Calu3 (cell line): Measurements from ENCODE around the gene UQCR11. TPM values are rescaled to one million over a fixed set of nuclear protein-coding genes. Genes with fewer than 3 reads are reported as not detected.
A peak's percentile ranks its signal among the peaks of the same experiment; 100 is the strongest.

Experiments used
- BruUV-seq: library from RNA; stranded (reverse); fragments of 400-500 nt; replicated peaks from 2 replicates; lab custom pipeline; 2021; lab: Mats Ljungman, UMichigan
- CTCF ChIA-PET: fragments of 300-600 bp; sonication (Branson Sonifier 250); formaldehyde crosslinking; loops from one replicate; lab custom pipeline; 2022; ENCODE audit warnings: antibody characterized with exemption; lab: Charles Lee
- DNase-seq: peaks from one replicate; pipeline ENCODE4 v3.0.0; 2022
- H3K27ac Mint-ChIP-seq: one replicate; pipeline ENCODE4 v1.8.0; 2022; ENCODE audit warnings: mixed read lengths; ENCODE audit not compliant: unreplicated experiment
- H3K27me3 Mint-ChIP-seq: one replicate; pipeline ENCODE4 v1.8.0; 2022; ENCODE audit warnings: mixed read lengths; ENCODE audit not compliant: unreplicated experiment
- H3K36me3 Mint-ChIP-seq: one replicate; pipeline ENCODE4 v1.8.0; 2022; ENCODE audit warnings: mild to moderate bottlenecking, moderate library complexity, mixed read lengths; ENCODE audit not compliant: insufficient read depth, unreplicated experiment
- H3K4me1 Mint-ChIP-seq: one replicate; pipeline ENCODE4 v1.8.0; 2022; ENCODE audit warnings: mild to moderate bottlenecking, low read depth, mixed read lengths; ENCODE audit not compliant: unreplicated experiment
- H3K4me3 Mint-ChIP-seq: one replicate; pipeline ENCODE4 v1.8.0; 2022; ENCODE audit warnings: mild to moderate bottlenecking, low read depth, moderate library complexity, mixed read lengths; ENCODE audit not compliant: unreplicated experiment
- H3K9me3 Mint-ChIP-seq: one replicate; pipeline ENCODE4 v1.8.0; 2022; ENCODE audit warnings: low read depth, mixed read lengths; ENCODE audit not compliant: unreplicated experiment
- CTCF ChIP-seq: fragments of 200-600 bp; IDR thresholded peaks from one replicate; pipeline ENCODE4 v1.8.0; 2022; ENCODE audit warnings: antibody characterized with exemption; ENCODE audit not compliant: unreplicated experiment
- intact Hi-C: fragments of 100-400 bp; cut with micrococcal nuclease; formaldehyde crosslinking; loops from one replicate; pipeline ENCODE4 v1.10.0; 2022; ENCODE audit not compliant: unreplicated experiment
- total RNA-seq: library from RNA; stranded (reverse); gene quantifications from 2 replicates; pipeline ENCODE4 v1.2.3, GENCODE V29; 2022

UQCR11 gene
- total RNA-seq, 1 experiment from 2014 or later, result 148 TPM

- Mint-ChIP-seq H3K27ac (no peak overlapping the region), H3K9me3 (no peaks in the 10 kb centered on the region), H3K27me3 (no peaks in the 10 kb centered on the region), H3K4me3 (no peak overlapping the region), H3K36me3 (peaks cover 36% of the 10 kb centered on the region), H3K4me1 (no peaks in the 10 kb centered on the region)
- no TSS peak for BruUV-seq
- CTCF ChIA-PET, result no interaction called here
- TF ChIP-seq CTCF, result no peak
- DNase-seq, result no peak
- intact Hi-C loops, result no loop called here
These were observed 24.9 kb downstream of the UQCR11 start for GRCh38 chr19:1580382-1580781.

- Mint-ChIP-seq H3K27me3 (no peaks in the 10 kb centered on the region), H3K4me1 (no peaks in the 10 kb centered on the region), H3K27ac (no peak overlapping the region), H3K36me3 (peaks cover 32% of the 10 kb centered on the region), H3K4me3 (no peak overlapping the region), H3K9me3 (no peaks in the 10 kb centered on the region)
- CTCF ChIA-PET, result no interaction called here
- intact Hi-C loops, result no loop called here
- DNase-seq, result no peak
- TF ChIP-seq CTCF, result no peak
- no TSS peak for BruUV-seq
These were observed 26.0 kb downstream of the UQCR11 start for GRCh38 chr19:1579222-1579621.

GRCh38 chr19:1577929-1578618, 27.2 kb downstream of the UQCR11 start:
- H3K9me3 Mint-ChIP-seq, result no peaks in the 10 kb centered on the region

DNA sequence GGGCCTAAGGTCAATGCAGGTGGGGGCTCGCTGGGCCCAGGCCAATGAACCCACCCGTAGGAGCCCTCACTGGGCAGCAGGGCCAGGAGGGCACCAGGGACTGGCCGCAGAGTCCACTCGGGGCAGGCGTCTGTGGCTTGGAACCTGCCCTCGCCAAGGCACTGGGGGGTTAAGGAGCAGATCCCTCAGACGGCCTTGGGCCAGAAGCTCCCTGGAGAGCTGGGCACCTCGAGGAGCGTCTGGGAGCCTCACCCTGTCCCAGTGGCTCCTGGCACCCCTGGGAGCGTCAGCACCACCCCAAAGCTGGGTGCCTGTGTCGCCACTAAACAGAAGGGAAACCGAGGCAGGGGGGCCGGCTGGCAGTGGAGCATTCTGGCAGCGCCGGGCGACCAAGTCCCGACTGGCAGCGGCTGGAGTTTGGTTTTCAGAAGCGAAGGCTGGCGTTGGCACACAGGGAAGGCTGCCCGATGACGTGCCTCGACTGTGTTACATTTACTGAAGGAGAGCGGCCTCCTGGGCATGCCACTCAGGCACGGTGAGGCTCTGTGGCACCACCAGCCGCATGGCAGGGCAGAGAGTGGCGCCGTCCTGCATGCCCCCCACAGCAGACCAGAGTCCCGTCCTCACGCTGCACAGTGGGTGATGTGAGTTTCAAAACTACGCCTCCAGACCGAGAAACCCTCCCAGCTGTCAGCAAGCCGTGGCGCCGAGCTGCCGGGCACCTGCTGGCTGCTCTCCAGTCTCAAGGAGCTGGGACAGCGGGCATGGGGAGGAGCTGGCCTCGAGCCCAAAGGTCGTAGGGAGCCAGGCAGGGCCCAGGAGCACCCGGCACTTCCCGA, 28.0 kb downstream of the UQCR11 start:
- peaks cover 21% of the 10 kb centered on the region for H3K36me3 Mint-ChIP-seq
- no peaks in the 10 kb centered on the region for H3K27me3 Mint-ChIP-seq
- intact Hi-C loops, result no loop called here
- no peaks in the 10 kb centered on the region for H3K9me3 Mint-ChIP-seq
- DNase-seq, result no peak
- no peaks in the 10 kb centered on the region for H3K4me1 Mint-ChIP-seq
- no peak overlapping the region for H3K27ac Mint-ChIP-seq
- TSS peak; percentile 13 for BruUV-seq
- CTCF ChIA-PET, result interaction anchor here (0.6 kb wide), 1 partner anchor 440 kb away, joined by 3 read pairs; no protein-coding TSS in a partner anchor
- no peak for TF ChIP-seq CTCF
- no peak overlapping the region for H3K4me3 Mint-ChIP-seq

More at GRCh38 chr19:1577929-1578618, 27.2 kb downstream of the UQCR11 start:
- CTCF ChIA-PET, result interaction anchor here (0.6 kb wide), 1 partner anchor 439 kb away, joined by 3 read pairs; no protein-coding TSS in a partner anchor
- intact Hi-C loops, result no loop called here
- H3K4me3 Mint-ChIP-seq, result no peak overlapping the region
- peaks cover 27% of the 10 kb centered on the region for H3K36me3 Mint-ChIP-seq
- no peak overlapping the region for H3K27ac Mint-ChIP-seq
- H3K27me3 Mint-ChIP-seq, result no peaks in the 10 kb centered on the region
- no TSS peak for BruUV-seq
- no peaks in the 10 kb centered on the region for H3K4me1 Mint-ChIP-seq
- no peak for DNase-seq
- TF ChIP-seq CTCF, result no peak
